ENCODE results near the gene GAA.

Gene GAA

DNA sequence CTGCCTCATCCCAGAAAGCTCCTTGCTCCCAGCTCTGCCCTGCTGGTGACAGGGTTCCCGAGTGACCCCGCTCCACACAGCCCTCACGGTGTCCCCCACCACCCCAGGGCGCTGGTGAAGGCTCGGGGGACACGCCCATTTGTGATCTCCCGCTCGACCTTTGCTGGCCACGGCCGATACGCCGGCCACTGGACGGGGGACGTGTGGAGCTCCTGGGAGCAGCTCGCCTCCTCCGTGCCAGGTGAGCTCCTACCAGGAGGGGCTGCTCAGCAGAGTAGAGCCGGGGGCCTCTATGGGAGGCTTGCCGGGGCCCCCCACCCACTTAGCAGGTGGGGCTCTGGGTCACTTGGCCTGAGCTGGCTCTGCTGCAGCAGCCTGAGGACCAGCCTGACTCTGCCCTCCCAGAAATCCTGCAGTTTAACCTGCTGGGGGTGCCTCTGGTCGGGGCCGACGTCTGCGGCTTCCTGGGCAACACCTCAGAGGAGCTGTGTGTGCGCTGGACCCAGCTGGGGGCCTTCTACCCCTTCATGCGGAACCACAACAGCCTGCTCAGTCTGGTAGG, 11.2 kb downstream of the GAA start:
- no peaks in the 10 kb centered on the region for H3K36me3 ChIP-seq (ENCODE audit: low read length)
- TF ChIP-seq, protein P1, sequence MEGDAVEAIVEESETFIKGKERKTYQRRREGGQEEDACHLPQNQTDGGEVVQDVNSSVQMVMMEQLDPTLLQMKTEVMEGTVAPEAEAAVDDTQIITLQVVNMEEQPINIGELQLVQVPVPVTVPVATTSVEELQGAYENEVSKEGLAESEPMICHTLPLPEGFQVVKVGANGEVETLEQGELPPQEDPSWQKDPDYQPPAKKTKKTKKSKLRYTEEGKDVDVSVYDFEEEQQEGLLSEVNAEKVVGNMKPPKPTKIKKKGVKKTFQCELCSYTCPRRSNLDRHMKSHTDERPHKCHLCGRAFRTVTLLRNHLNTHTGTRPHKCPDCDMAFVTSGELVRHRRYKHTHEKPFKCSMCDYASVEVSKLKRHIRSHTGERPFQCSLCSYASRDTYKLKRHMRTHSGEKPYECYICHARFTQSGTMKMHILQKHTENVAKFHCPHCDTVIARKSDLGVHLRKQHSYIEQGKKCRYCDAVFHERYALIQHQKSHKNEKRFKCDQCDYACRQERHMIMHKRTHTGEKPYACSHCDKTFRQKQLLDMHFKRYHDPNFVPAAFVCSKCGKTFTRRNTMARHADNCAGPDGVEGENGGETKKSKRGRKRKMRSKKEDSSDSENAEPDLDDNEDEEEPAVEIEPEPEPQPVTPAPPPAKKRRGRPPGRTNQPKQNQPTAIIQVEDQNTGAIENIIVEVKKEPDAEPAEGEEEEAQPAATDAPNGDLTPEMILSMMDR (IDR thresholded peaks at IDR 0.05; ENCODE audit: insufficient read depth, low read length, poor library complexity, severe bottlenecking) = no peak
- TF ChIP-seq EZH2phosphoT487 (conservative IDR thresholded peaks at IDR 0.05; ENCODE audit: low read length) = no peak
- H3K27me3 ChIP-seq (ENCODE audit: low read length) = no peaks in the 10 kb centered on the region

DNA sequence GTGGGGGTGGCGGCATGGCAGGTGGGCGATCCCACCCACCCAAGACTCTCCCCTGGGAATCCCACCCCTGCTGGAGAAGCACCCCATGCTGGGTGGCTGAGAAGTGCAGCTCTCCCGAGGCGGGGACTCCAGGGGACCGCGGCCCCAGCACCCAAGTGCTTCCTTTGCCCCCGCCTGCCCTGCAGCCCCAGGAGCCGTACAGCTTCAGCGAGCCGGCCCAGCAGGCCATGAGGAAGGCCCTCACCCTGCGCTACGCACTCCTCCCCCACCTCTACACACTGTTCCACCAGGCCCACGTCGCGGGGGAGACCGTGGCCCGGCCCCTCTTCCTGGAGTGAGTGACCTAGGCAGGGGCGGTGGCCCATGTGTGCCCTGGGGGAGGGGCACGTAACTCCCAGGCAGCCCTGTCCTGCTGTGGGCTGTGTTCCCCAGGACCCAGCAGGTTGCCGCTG, 11.7 kb downstream of the GAA start:
- no peaks in the 10 kb centered on the region for H3K9me3 ChIP-seq (ENCODE audit: insufficient read depth, low read length)
- H3K9me2 ChIP-seq (replicated peaks; ENCODE audit: insufficient read depth, low read length) = no peaks in the 10 kb centered on the region
- no peaks in the 10 kb centered on the region for H4K20me1 ChIP-seq (ENCODE audit: low read depth, low read length)
- H3K27ac ChIP-seq (ENCODE audit: low read depth, low read length) = no peak overlapping the region
- H3F3A ChIP-seq (ENCODE audit: insufficient read depth) = no peaks in the 10 kb centered on the region
- no peaks in the 10 kb centered on the region for H3K79me2 ChIP-seq (ENCODE audit: insufficient read depth, low read length)
- H3K4me2 ChIP-seq (ENCODE audit: low read depth, low read length, poor library complexity, severe bottlenecking) = no peak overlapping the region
- no peak overlapping the region for H3K9ac ChIP-seq (ENCODE audit: low read length)
- H3K4me3 ChIP-seq (ENCODE audit: insufficient read depth, low read length, poor library complexity, severe bottlenecking) = no peak overlapping the region
- TF ChIP-seq, protein P1 (IDR thresholded peaks at IDR 0.05; ENCODE audit: insufficient read depth, low read length, poor library complexity, severe bottlenecking) = no peak
- H3K27me3 ChIP-seq (ENCODE audit: low read length) = no peaks in the 10 kb centered on the region
- H3K36me3 ChIP-seq (ENCODE audit: low read length) = no peaks in the 10 kb centered on the region
- no peak overlapping the region for H2AFZ ChIP-seq (ENCODE audit: low read depth, low read length, severe bottlenecking)

More for the DNA sequence above, 11.2 kb downstream of the GAA start:
- H2AFZ ChIP-seq (ENCODE audit: low read depth, low read length, severe bottlenecking) = no peak overlapping the region
- no peaks in the 10 kb centered on the region for H4K20me1 ChIP-seq (ENCODE audit: low read depth, low read length)
- H3K4me3 ChIP-seq (ENCODE audit: insufficient read depth, low read length, poor library complexity, severe bottlenecking) = no peak overlapping the region
- H3K9me3 ChIP-seq (ENCODE audit: insufficient read depth, low read length) = no peaks in the 10 kb centered on the region
- no peak overlapping the region for H3K27ac ChIP-seq (ENCODE audit: low read depth, low read length)
- no peaks in the 10 kb centered on the region for H3F3A ChIP-seq (ENCODE audit: insufficient read depth)
- H3K79me2 ChIP-seq (ENCODE audit: insufficient read depth, low read length) = no peaks in the 10 kb centered on the region
- no peak overlapping the region for H3K9ac ChIP-seq (ENCODE audit: low read length)
- H3K4me2 ChIP-seq (ENCODE audit: low read depth, low read length, poor library complexity, severe bottlenecking) = no peak overlapping the region
- H3K9me2 ChIP-seq (replicated peaks; ENCODE audit: insufficient read depth, low read length) = no peaks in the 10 kb centered on the region

DNA sequence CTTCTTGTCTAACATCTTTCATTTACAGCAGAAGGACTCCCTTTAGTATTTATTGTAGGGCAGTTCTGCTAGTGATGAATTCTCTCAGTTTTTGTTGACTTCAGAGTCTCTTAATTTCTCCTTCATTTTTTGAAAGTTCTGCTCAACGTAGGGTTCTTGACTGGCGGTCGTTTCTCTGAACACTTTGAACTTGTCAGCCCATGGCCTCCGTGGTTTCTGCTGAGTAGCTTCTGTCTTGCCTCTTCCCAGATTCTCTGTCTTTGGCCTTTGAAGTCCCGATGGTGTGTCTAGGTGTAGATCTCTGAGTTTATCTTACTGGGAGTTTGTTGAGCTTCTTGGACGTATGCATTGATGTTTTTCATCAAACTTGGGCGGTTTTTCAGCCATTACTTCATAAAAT, 13.4 kb downstream of the GAA start:
- no peak overlapping the region for H2AFZ ChIP-seq (ENCODE audit: low read depth, low read length, severe bottlenecking)
- no peaks in the 10 kb centered on the region for H3K9me3 ChIP-seq (ENCODE audit: insufficient read depth, low read length)
- no peaks in the 10 kb centered on the region for H4K20me1 ChIP-seq (ENCODE audit: low read depth, low read length)
- no peaks in the 10 kb centered on the region for H3K9me2 ChIP-seq (replicated peaks; ENCODE audit: insufficient read depth, low read length)
- H3K27me3 ChIP-seq (ENCODE audit: low read length) = no peaks in the 10 kb centered on the region
- no peak overlapping the region for H3K4me3 ChIP-seq (ENCODE audit: insufficient read depth, low read length, poor library complexity, severe bottlenecking)
- H3K79me2 ChIP-seq (ENCODE audit: insufficient read depth, low read length) = no peaks in the 10 kb centered on the region
- H3K27ac ChIP-seq (ENCODE audit: low read depth, low read length) = no peak overlapping the region
- H3K9ac ChIP-seq (ENCODE audit: low read length) = no peak overlapping the region
- H3K36me3 ChIP-seq (ENCODE audit: low read length) = no peaks in the 10 kb centered on the region
- TF ChIP-seq, protein P1 (IDR thresholded peaks at IDR 0.05; ENCODE audit: insufficient read depth, low read length, poor library complexity, severe bottlenecking) = no peak
- TF ChIP-seq EZH2phosphoT487 (conservative IDR thresholded peaks at IDR 0.05; ENCODE audit: low read length) = no peak
- H3F3A ChIP-seq (ENCODE audit: insufficient read depth) = no peaks in the 10 kb centered on the region
- H3K4me2 ChIP-seq (ENCODE audit: low read depth, low read length, poor library complexity, severe bottlenecking) = no peak overlapping the region
